GM12872 (cell line): Measurements from ENCODE around the gene UGT8.

Experiments
- CTCF ChIP-seq: IDR thresholded peaks from 3 replicates; pipeline ENCODE4 v1.5.1; 2011; ENCODE audit warnings: low read depth, mild to moderate bottlenecking, low read length, moderate library complexity; ENCODE audit not compliant: insufficient read depth

UGT8 gene

GRCh38 chr4:114613560-114613959 lies 15.0 kb downstream of the UGT8 start:
- no peak for TF ChIP-seq CTCF

GRCh38 chr4:114615435-114615834 lies 16.8 kb downstream of the UGT8 start:
- no peak for TF ChIP-seq CTCF

GRCh38 chr4:114626196-114626595 lies 27.6 kb downstream of the UGT8 start:
- no peak for TF ChIP-seq CTCF

GRCh38 chr4:114636192-114636935 lies 37.8 kb downstream of the UGT8 start:
- TF ChIP-seq CTCF: no peak

GRCh38 chr4:114642173-114642780 lies 43.7 kb downstream of the UGT8 start:
- TF ChIP-seq CTCF: no peak

- no peak for TF ChIP-seq CTCF
Observed at GRCh38 chr4:114649908-114650307, 51.3 kb downstream of the UGT8 start.

- TF ChIP-seq CTCF: no peak
Observed at GRCh38 chr4:114653675-114654074, 55.1 kb downstream of the UGT8 start.
